H9 (cell line): Measurements from ENCODE around the gene NEK4. TPM values are rescaled to one million over a fixed set of nuclear protein-coding genes. Genes with fewer than 3 reads are reported as not detected.

Experiments
- DNase-seq: peaks from one replicate; pipeline ENCODE4 v3.0.0-alpha.2; 2017
- H2AFZ ChIP-seq: one replicate; pipeline ENCODE4 v1.6.1; 2013; ENCODE audit warnings: mild to moderate bottlenecking, low read length, control low read depth, moderate library complexity
- H2AK5ac ChIP-seq: 2 replicates; pipeline ENCODE4 v1.6.1; 2013; ENCODE audit warnings: low read length, control low read depth, mixed read lengths; ENCODE audit not compliant: insufficient read length
- H2BK120ac ChIP-seq: one replicate; pipeline ENCODE4 v1.6.1; 2013; ENCODE audit warnings: low read depth, mild to moderate bottlenecking, low read length, control low read depth, inconsistent platforms; ENCODE audit not compliant: poor library complexity, severe bottlenecking
- H2BK12ac ChIP-seq: 2 replicates; pipeline ENCODE4 v1.6.1; 2013; ENCODE audit warnings: low read length, control low read depth, mixed read lengths, low read depth; ENCODE audit not compliant: insufficient read length
- H2BK15ac ChIP-seq: 2 replicates; pipeline ENCODE4 v1.6.1; 2013; ENCODE audit warnings: low read depth, low read length, control low read depth
- H2BK20ac ChIP-seq: one replicate; pipeline ENCODE4 v1.6.1; 2013; ENCODE audit warnings: low read depth, mild to moderate bottlenecking, low read length, control low read depth, inconsistent platforms; ENCODE audit not compliant: poor library complexity, severe bottlenecking
- H2BK5ac ChIP-seq: 2 replicates; pipeline ENCODE4 v1.6.1; 2013; ENCODE audit warnings: low read length, control low read depth, mixed read lengths; ENCODE audit not compliant: insufficient read length
- H3K14ac ChIP-seq: 2 replicates; pipeline ENCODE4 v1.6.1; 2013; ENCODE audit warnings: low read length, control low read depth; ENCODE audit not compliant: insufficient read depth
- H3K18ac ChIP-seq: 2 replicates; pipeline ENCODE4 v1.6.1; 2013; ENCODE audit warnings: low read depth, mild to moderate bottlenecking, mixed read lengths, low read length, control low read depth; ENCODE audit not compliant: insufficient read length
- H3K23ac ChIP-seq: 2 replicates; pipeline ENCODE4 v1.6.1; 2013; ENCODE audit warnings: low read length, control low read depth, mixed read lengths, low read depth; ENCODE audit not compliant: insufficient read length
- H3K23me2 ChIP-seq: 2 replicates; pipeline ENCODE4 v1.6.1; 2013; ENCODE audit warnings: low read depth, mild to moderate bottlenecking, mixed read lengths, low read length, control low read depth; ENCODE audit not compliant: insufficient read length, poor library complexity, severe bottlenecking
- H3K27ac ChIP-seq: 2 replicates; pipeline ENCODE4 v1.5.1; 2013; ENCODE audit warnings: low read length, control low read depth, mixed read lengths, low read depth; ENCODE audit not compliant: insufficient read length
- H3K27me3 ChIP-seq: 2 replicates; pipeline ENCODE4 v1.6.1; 2013; ENCODE audit warnings: low read length, control low read depth, inconsistent platforms; ENCODE audit not compliant: insufficient read depth
- H3K4ac ChIP-seq: 2 replicates; pipeline ENCODE4 v1.6.1; 2013; ENCODE audit warnings: low read depth, mild to moderate bottlenecking, control low read depth, inconsistent platforms, low read length, moderate library complexity
- H3K4me1 ChIP-seq: 2 replicates; pipeline ENCODE4 v1.6.1; 2013; ENCODE audit warnings: low read length, control low read depth, inconsistent platforms; ENCODE audit not compliant: insufficient read depth
- H3K4me2 ChIP-seq: 2 replicates; pipeline ENCODE4 v1.6.1; 2013; ENCODE audit warnings: low read length, control low read depth, mixed read lengths; ENCODE audit not compliant: insufficient read length, insufficient read depth
- H3K56ac ChIP-seq: 2 replicates; pipeline ENCODE4 v1.6.1; 2013; ENCODE audit warnings: low read depth, mild to moderate bottlenecking, mixed read lengths, low read length, control low read depth; ENCODE audit not compliant: insufficient read length
- H3K79me1 ChIP-seq: 2 replicates; pipeline ENCODE4 v1.6.1; 2013; ENCODE audit warnings: low read depth, mild to moderate bottlenecking, moderate library complexity, low read length, control low read depth, inconsistent platforms; ENCODE audit not compliant: insufficient read depth, poor library complexity, severe bottlenecking
- H3K79me2 ChIP-seq: 2 replicates; pipeline ENCODE4 v1.6.1; 2013; ENCODE audit warnings: low read length, control low read depth, inconsistent platforms; ENCODE audit not compliant: insufficient read depth
- H3K9ac ChIP-seq: 2 replicates; pipeline ENCODE4 v1.6.1; 2013; ENCODE audit warnings: low read length, control low read depth, mixed read lengths; ENCODE audit not compliant: insufficient read length; ENCODE audit errors: extremely low read depth
- H3K9me3 ChIP-seq: one replicate; pipeline ENCODE4 v1.6.1; 2013; ENCODE audit warnings: low read depth, low read length, inconsistent platforms; ENCODE audit not compliant: control insufficient read depth
- H3T11ph ChIP-seq: one replicate; pipeline ENCODE4 v1.6.1; 2013; ENCODE audit warnings: mild to moderate bottlenecking, low read length, control low read depth, inconsistent platforms
- H4K20me1 ChIP-seq: one replicate; pipeline ENCODE4 v1.6.1; 2013; ENCODE audit not compliant: control insufficient read depth, insufficient read length, insufficient read depth
- H4K5ac ChIP-seq: 2 replicates; pipeline ENCODE4 v1.6.1; 2013; ENCODE audit warnings: low read depth, mild to moderate bottlenecking, mixed read lengths, low read length, control low read depth; ENCODE audit not compliant: insufficient read length
- H4K8ac ChIP-seq: replicated peaks from 2 replicates; pipeline ENCODE4 v1.6.1; 2013; ENCODE audit warnings: low read length, control low read depth, mixed read lengths, low read depth; ENCODE audit not compliant: insufficient read length
- H4K91ac ChIP-seq: 2 replicates; pipeline ENCODE4 v1.6.1; 2013; ENCODE audit warnings: low read depth, mild to moderate bottlenecking, moderate library complexity, mixed read lengths, low read length, control low read depth; ENCODE audit not compliant: insufficient read length
- H3K27ac Mint-ChIP-seq, 3 experiments: 2 replicates in 2 of 3; 3 replicates in 1 of 3; pipeline ENCODE4 v1.8.0; 2020 to 2021; ENCODE audit warnings: mixed read lengths in 3 of 3, mild to moderate bottlenecking in 1 of 3, moderate library complexity in 1 of 3
- H3K27me3 Mint-ChIP-seq: 2 replicates; pipeline ENCODE4 v1.8.0; 2021; ENCODE audit warnings: low read depth, mild to moderate bottlenecking, moderate library complexity, mixed read lengths
- H3K36me3 Mint-ChIP-seq, 3 experiments: 2 replicates in 2 of 3; 3 replicates in 1 of 3; pipeline ENCODE4 v1.8.0; 2020 to 2021; ENCODE audit warnings: low read depth in 3 of 3, mixed read lengths in 3 of 3; ENCODE audit not compliant: insufficient read depth in 1 of 3
- H3K4me1 Mint-ChIP-seq, 2 experiments: 2 replicates each; pipeline ENCODE4 v1.8.0; 2020; ENCODE audit warnings: mixed read lengths in 2 of 2
- H3K4me3 Mint-ChIP-seq, 2 experiments: 2 replicates in 1 of 2; 3 replicates in 1 of 2; pipeline ENCODE4 v1.8.0; 2020 to 2021; ENCODE audit warnings: mild to moderate bottlenecking in 2 of 2, mixed read lengths in 2 of 2, moderate library complexity in 1 of 2
- H3K9me3 Mint-ChIP-seq, 2 experiments: 2 replicates in 1 of 2; 3 replicates in 1 of 2; pipeline ENCODE4 v1.8.0; 2020; ENCODE audit warnings: mild to moderate bottlenecking in 2 of 2, mixed read lengths in 2 of 2, moderate library complexity in 1 of 2
- WGBS: extraction: QIAGEN DNeasy Blood & Tissue Kit; methylation state at CpG from one replicate; pipeline ENCODE4 v1.1.7; 2013; ENCODE audit warnings: missing lambda C conversion rate, low lambda C conversion rate, mixed read lengths; ENCODE audit not compliant: insufficient read length; ENCODE audit errors: extremely low coverage; 5-methylcytosine and 5-hydroxymethylcytosine counted together
- total RNA-seq: library from RNA; stranded (reverse); gene quantifications from 2 replicates; pipeline ENCODE4 v1.2.1, GENCODE V29; 2021
- TF ChIP-seq, protein P1 (sequence below): fragments of 200-600 bp; sonication (generic); conservative IDR thresholded peaks from 3 replicates; pipeline ENCODE4 v1.8.0; 2021; ENCODE audit warnings: antibody characterized with exemption, mild to moderate bottlenecking

NEK4 gene
- total RNA-seq, 1 experiment from 2014 or later: 36.0 TPM

DNA sequence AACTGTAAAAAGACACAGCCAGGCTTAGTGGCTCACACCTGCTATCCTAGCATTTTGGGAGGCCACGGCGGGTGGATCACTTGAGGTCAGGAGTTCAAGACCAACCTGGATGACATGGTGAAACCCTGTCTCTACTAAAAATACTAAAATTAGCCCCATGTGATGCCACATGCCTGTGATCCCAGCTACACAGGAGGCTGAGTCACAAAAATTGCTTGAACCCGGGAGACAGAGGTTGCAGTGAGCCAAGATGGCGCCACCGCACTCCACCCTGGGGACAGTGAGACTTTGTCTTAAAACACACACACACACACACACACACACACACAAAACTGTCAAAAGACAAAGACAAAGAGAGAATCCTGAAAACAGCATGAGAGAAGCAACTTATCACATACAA, 46.8 kb downstream of the NEK4 start:
- H4K8ac ChIP-seq: no peak overlapping the region
- H3K27me3 ChIP-seq: no peaks in the 10 kb centered on the region
- no peaks in the 10 kb centered on the region for H3K27me3 Mint-ChIP-seq
- H4K91ac ChIP-seq: no peak overlapping the region
- no peaks in the 10 kb centered on the region for H3K9me3 ChIP-seq
- no peak overlapping the region for H3K4me2 ChIP-seq
- H3K4me1 Mint-ChIP-seq: no peaks in the 10 kb centered on the region
- TF ChIP-seq, protein P1, sequence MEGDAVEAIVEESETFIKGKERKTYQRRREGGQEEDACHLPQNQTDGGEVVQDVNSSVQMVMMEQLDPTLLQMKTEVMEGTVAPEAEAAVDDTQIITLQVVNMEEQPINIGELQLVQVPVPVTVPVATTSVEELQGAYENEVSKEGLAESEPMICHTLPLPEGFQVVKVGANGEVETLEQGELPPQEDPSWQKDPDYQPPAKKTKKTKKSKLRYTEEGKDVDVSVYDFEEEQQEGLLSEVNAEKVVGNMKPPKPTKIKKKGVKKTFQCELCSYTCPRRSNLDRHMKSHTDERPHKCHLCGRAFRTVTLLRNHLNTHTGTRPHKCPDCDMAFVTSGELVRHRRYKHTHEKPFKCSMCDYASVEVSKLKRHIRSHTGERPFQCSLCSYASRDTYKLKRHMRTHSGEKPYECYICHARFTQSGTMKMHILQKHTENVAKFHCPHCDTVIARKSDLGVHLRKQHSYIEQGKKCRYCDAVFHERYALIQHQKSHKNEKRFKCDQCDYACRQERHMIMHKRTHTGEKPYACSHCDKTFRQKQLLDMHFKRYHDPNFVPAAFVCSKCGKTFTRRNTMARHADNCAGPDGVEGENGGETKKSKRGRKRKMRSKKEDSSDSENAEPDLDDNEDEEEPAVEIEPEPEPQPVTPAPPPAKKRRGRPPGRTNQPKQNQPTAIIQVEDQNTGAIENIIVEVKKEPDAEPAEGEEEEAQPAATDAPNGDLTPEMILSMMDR: no peak
- H2BK120ac ChIP-seq: no peak overlapping the region
- no peak overlapping the region for H2AK5ac ChIP-seq
- no peak overlapping the region for H3K23ac ChIP-seq
- H3K4ac ChIP-seq: no peak overlapping the region
- H2BK5ac ChIP-seq: no peak overlapping the region
- no peaks in the 10 kb centered on the region for H3K23me2 ChIP-seq
- H3K4me3 Mint-ChIP-seq: no peak overlapping the region
- no peak overlapping the region for H2AFZ ChIP-seq
- no peak overlapping the region for H3T11ph ChIP-seq
- no peaks in the 10 kb centered on the region for H3K79me2 ChIP-seq
- no peak overlapping the region for H3K27ac ChIP-seq
- peaks cover 14 to 19% (median 14%) of the 10 kb centered on the region in 3 experiments for H3K36me3 Mint-ChIP-seq
- H4K5ac ChIP-seq: no peak overlapping the region
- WGBS: no CpG with 5 or more reads among the region's 5 CpGs
- H3K9me3 Mint-ChIP-seq: peaks cover 5 to 8% of the 10 kb centered on the region in 2 experiments
- H3K18ac ChIP-seq: no peak overlapping the region
- H2BK20ac ChIP-seq: no peak overlapping the region
- H2BK15ac ChIP-seq: no peak overlapping the region
- no peak overlapping the region; a peak in 1 of 7 replicates for H3K27ac Mint-ChIP-seq
- H3K79me1 ChIP-seq: no peaks in the 10 kb centered on the region
- H2BK12ac ChIP-seq: no peak overlapping the region
- H3K9ac ChIP-seq: no peak overlapping the region
- H3K4me1 ChIP-seq: no peaks in the 10 kb centered on the region
- H4K20me1 ChIP-seq: no peaks in the 10 kb centered on the region
- H3K56ac ChIP-seq: no peak overlapping the region
- no peak overlapping the region for H3K14ac ChIP-seq
- no peak for DNase-seq
